SK-N-MC (cell line): Measurements from ENCODE around the gene DLD.
"Not testable (repeated sequence)": the region's sequence is repeated elsewhere in the genome, so short reads cannot be mapped to it uniquely, and the experiment has no call there.

ENCODE experiments used
- EZH2 ChIP-seq: fragments of 200-600 bp; sonication (generic); IDR thresholded peaks from one replicate; pipeline ENCODE4 v1.6.1; 2017; ENCODE audit warnings: antibody characterized with exemption
- FOXP2 ChIP-seq: optimal IDR thresholded peaks from 2 replicates; pipeline ENCODE3; 2011; ENCODE audit warnings: mild to moderate bottlenecking, moderate library complexity; ENCODE audit not compliant: insufficient read depth; ENCODE audit errors: extremely low read length, control extremely low read depth
- POLR2AphosphoS5 ChIP-seq: IDR thresholded peaks from 2 replicates; pipeline ENCODE4 v1.6.1; 2012; ENCODE audit warnings: mild to moderate bottlenecking, low read depth, low read length, borderline replicate concordance

- TF ChIP-seq EZH2, POLR2AphosphoS5, FOXP2: not testable (repeated sequence)
These were observed 1.4 kb downstream of the DLD start for GRCh38 chr7:107892367-107892741.
